Stimulated activated CD4-positive, alpha-beta T cell treated with anti-CD3 and anti-CD28 coated beads, Interleukin-1b, Interleukin-23, amount 100 ng/mL, for 48 hours (primary cell): ENCODE measurements around the gene CCNT2.
"Not testable (repeated sequence)": the region's sequence is repeated elsewhere in the genome, so short reads cannot be mapped to it uniquely, and the experiment has no call there.

ENCODE experiments used
- DNase-seq: peaks from one replicate; pipeline ENCODE4 v3.0.0-alpha.2; 2020

The CCNT2 gene

GRCh38 chr2:134918526-134919340 is at the start of gene CCNT2:
Gene CCNT2, plus strand, starts transcription at chr2:134918822. Its CDS starts 33 bp downstream, at chr2:134918855.
- DNase-seq: peak; percentile 99

GRCh38 chr2:134869946-134870736 is 48.5 kb upstream of the CCNT2 start:
- no peak for DNase-seq

- no peak for DNase-seq
These were observed 45.5 kb upstream of the CCNT2 start for GRCh38 chr2:134873152-134873551.

GRCh38 chr2:134875309-134875708 is 43.3 kb upstream of the CCNT2 start:
- no peak for DNase-seq

- DNase-seq: no peak
These were observed 35.8 kb upstream of the CCNT2 start for GRCh38 chr2:134882773-134883172.

- DNase-seq: no peak
These were observed 34.9 kb upstream of the CCNT2 start for GRCh38 chr2:134883552-134884293.

GRCh38 chr2:134884435-134884834 is 34.2 kb upstream of the CCNT2 start:
- DNase-seq: no peak

GRCh38 chr2:134892282-134893035 is 26.2 kb upstream of the CCNT2 start:
- no peak for DNase-seq

GRCh38 chr2:134897932-134898331 is 20.7 kb upstream of the CCNT2 start:
- no peak for DNase-seq

GRCh38 chr2:134899204-134899603 is 19.4 kb upstream of the CCNT2 start:
- no peak for DNase-seq

GRCh38 chr2:134900151-134900550 is 18.5 kb upstream of the CCNT2 start:
- DNase-seq: no peak

- DNase-seq: not testable (repeated sequence)
These were observed 14.9 kb upstream of the CCNT2 start for GRCh38 chr2:134903701-134904100.

- DNase-seq: no peak
These were observed 13.5 kb upstream of the CCNT2 start for GRCh38 chr2:134905168-134905567.

GRCh38 chr2:134906726-134907125 is 11.9 kb upstream of the CCNT2 start:
- no peak for DNase-seq

- DNase-seq: not testable (repeated sequence)
These were observed 11.0 kb upstream of the CCNT2 start for GRCh38 chr2:134907441-134908116.

GRCh38 chr2:134910763-134911399 is 7.7 kb upstream of the CCNT2 start:
- no peak for DNase-seq

GRCh38 chr2:134911400-134911785 is 7.2 kb upstream of the CCNT2 start:
- DNase-seq: no peak

- no peak for DNase-seq
These were observed 6.3 kb upstream of the CCNT2 start for GRCh38 chr2:134912361-134912760.

GRCh38 chr2:134917360-134917865 is 1.2 kb upstream of the CCNT2 start:
- DNase-seq: peak; percentile 9

GRCh38 chr2:134917888-134918525 is 615 bp upstream of the CCNT2 start:
- DNase-seq: no peak
